GM18861 (cell line): ENCODE data around the gene TRAPPC8.
"Not testable (repeated sequence)": the region's sequence is repeated elsewhere in the genome, so short reads cannot be mapped to it uniquely, and the experiment has no call there.

Experiments
- ATAC-seq: cut with Tn5 transposase; IDR thresholded peaks from one replicate; pipeline ENCODE4 v1.9.1; 2021; ENCODE audit not compliant: unreplicated experiment

TRAPPC8 gene

GRCh38 chr18:31942999-31943877, at the start of gene TRAPPC8:
Gene TRAPPC8 (minus strand): TSS chr18:31943128. CDS start chr18:31942764, 364 bp downstream.
- peak; percentile 85 for ATAC-seq

GRCh38 chr18:31990823-31991222, 47.9 kb upstream of the TRAPPC8 start:
- peak; percentile 100 for ATAC-seq

GRCh38 chr18:31983976-31984375, 41.0 kb upstream of the TRAPPC8 start:
- no peak for ATAC-seq

- no peak for ATAC-seq
These were observed 40.1 kb upstream of the TRAPPC8 start for GRCh38 chr18:31983020-31983419.

- no peak for ATAC-seq
These were observed 37.9 kb upstream of the TRAPPC8 start for GRCh38 chr18:31980863-31981262.

GRCh38 chr18:31979714-31980113, 36.8 kb upstream of the TRAPPC8 start:
- no peak for ATAC-seq

- ATAC-seq = no peak
These were observed 35.7 kb upstream of the TRAPPC8 start for GRCh38 chr18:31978616-31979015.

GRCh38 chr18:31977270-31977872, 34.4 kb upstream of the TRAPPC8 start:
- no peak for ATAC-seq

- no peak for ATAC-seq
These were observed 33.3 kb upstream of the TRAPPC8 start for GRCh38 chr18:31976242-31976641.

- no peak for ATAC-seq
These were observed 31.1 kb upstream of the TRAPPC8 start for GRCh38 chr18:31973929-31974546.

GRCh38 chr18:31970617-31971016, 27.7 kb upstream of the TRAPPC8 start:
- ATAC-seq = no peak

- no peak for ATAC-seq
These were observed 22.5 kb upstream of the TRAPPC8 start for GRCh38 chr18:31965316-31965970.

GRCh38 chr18:31957728-31958127, 14.8 kb upstream of the TRAPPC8 start:
- ATAC-seq = no peak

- ATAC-seq = no peak
These were observed 11.4 kb upstream of the TRAPPC8 start for GRCh38 chr18:31954349-31954748.

- not testable (repeated sequence) for ATAC-seq
These were observed 10.8 kb upstream of the TRAPPC8 start for GRCh38 chr18:31953699-31954098.

GRCh38 chr18:31952223-31952622, 9.3 kb upstream of the TRAPPC8 start:
- ATAC-seq = no peak

GRCh38 chr18:31950583-31950982, 7.7 kb upstream of the TRAPPC8 start:
- ATAC-seq = no peak

GRCh38 chr18:31948349-31948748, 5.4 kb upstream of the TRAPPC8 start:
- not testable (repeated sequence) for ATAC-seq

GRCh38 chr18:31946305-31947046, 3.5 kb upstream of the TRAPPC8 start:
- ATAC-seq = no peak
